ENCODE results near the gene CDK14.

The CDK14 gene

GRCh38 chr7:90715067-90715466 lies 118.9 kb downstream of the CDK14 start:
- no peak for TF ChIP-seq CTCF (IDR thresholded peaks at IDR 0.05; ENCODE audit: low read depth, low read length, missing control alignments)
- no peak for DNase-seq (ENCODE audit: extremely low read depth, low read depth)

GRCh38 chr7:90717296-90718060 lies 121.4 kb downstream of the CDK14 start:
- no peak overlapping the region for H3K4me3 ChIP-seq (replicated peaks; ENCODE audit: low read depth, low read length)
- DNase-seq (ENCODE audit: extremely low read depth, low read depth), result no peak
- TF ChIP-seq CTCF (IDR thresholded peaks at IDR 0.05; ENCODE audit: low read depth, low read length, missing control alignments), result no peak

More at GRCh38 chr7:90715067-90715466, 118.9 kb downstream of the CDK14 start:
- no peak overlapping the region for H3K4me3 ChIP-seq (replicated peaks; ENCODE audit: low read depth, low read length)

- TF ChIP-seq CTCF (IDR thresholded peaks at IDR 0.05; ENCODE audit: low read depth, low read length, missing control alignments), result no peak
- DNase-seq (ENCODE audit: extremely low read depth, low read depth), result no peak
- no peak overlapping the region for H3K4me3 ChIP-seq (replicated peaks; ENCODE audit: low read depth, low read length)
Observed at GRCh38 chr7:90719155-90719554, 123.0 kb downstream of the CDK14 start.

GRCh38 chr7:90720984-90721760 lies 125.1 kb downstream of the CDK14 start:
- no peak for TF ChIP-seq CTCF (IDR thresholded peaks at IDR 0.05; ENCODE audit: low read depth, low read length, missing control alignments)
- DNase-seq (ENCODE audit: extremely low read depth, low read depth), result peak; percentile 59

GRCh38 chr7:90721869-90722431 lies 125.8 kb downstream of the CDK14 start:
- no peak for TF ChIP-seq CTCF (IDR thresholded peaks at IDR 0.05; ENCODE audit: low read depth, low read length, missing control alignments)
- DNase-seq (ENCODE audit: extremely low read depth, low read depth), result no peak
- H3K4me3 ChIP-seq (replicated peaks; ENCODE audit: low read depth, low read length), result no peak overlapping the region

More at GRCh38 chr7:90720984-90721760, 125.1 kb downstream of the CDK14 start:
- H3K4me3 ChIP-seq (replicated peaks; ENCODE audit: low read depth, low read length), result no peak overlapping the region

DNA sequence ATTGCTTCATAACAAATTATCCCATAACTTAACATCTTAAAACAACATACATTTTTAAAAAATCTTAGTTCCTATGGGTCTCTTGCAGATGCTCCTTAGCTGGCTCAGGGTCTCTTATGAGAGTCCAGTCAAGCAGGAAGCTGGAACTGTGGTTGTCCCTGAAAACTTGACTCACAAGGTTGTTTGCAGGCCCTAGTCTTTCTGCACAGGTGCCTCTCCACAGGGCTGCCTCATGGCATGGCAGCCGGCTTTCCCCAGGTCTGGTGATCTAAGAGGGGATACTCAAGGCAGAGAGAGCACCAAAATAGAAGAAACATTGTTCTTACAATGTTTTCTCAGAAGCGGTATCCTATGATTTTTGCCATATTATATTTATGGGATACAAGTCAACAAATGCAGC lies 127.1 kb downstream of the CDK14 start:
- no peak overlapping the region for H3K4me3 ChIP-seq (replicated peaks; ENCODE audit: low read depth, low read length)
- no peak for DNase-seq (ENCODE audit: extremely low read depth, low read depth)
- TF ChIP-seq CTCF (IDR thresholded peaks at IDR 0.05; ENCODE audit: low read depth, low read length, missing control alignments), result no peak
